Measurements from ENCODE around the gene TESK2.

TESK2 gene

GRCh38 chr1:45446530-45446929 lies 44.4 kb downstream of the TESK2 start:
- TF ChIP-seq CTCF (IDR thresholded peaks at IDR 0.05; ENCODE audit: borderline replicate concordance, control extremely low read depth, extremely low read depth, insufficient read depth, missing control alignments), result no peak
- in situ Hi-C loops (cut with MboI; ENCODE audit: low sequenced_read_pairs, unreplicated experiment), result no loop called here
- DNase-seq (ENCODE audit: low spot score), result no peak

- no peak for DNase-seq (ENCODE audit: low spot score)
- in situ Hi-C loops (cut with MboI; ENCODE audit: low sequenced_read_pairs, unreplicated experiment), result no loop called here
- TF ChIP-seq CTCF (IDR thresholded peaks at IDR 0.05; ENCODE audit: borderline replicate concordance, control extremely low read depth, extremely low read depth, insufficient read depth, missing control alignments), result no peak
These were observed 46.3 kb downstream of the TESK2 start for GRCh38 chr1:45444609-45445131.

GRCh38 chr1:45443580-45444446 lies 47.1 kb downstream of the TESK2 start:
- no peak for DNase-seq (ENCODE audit: low spot score)
- no peak for TF ChIP-seq CTCF (IDR thresholded peaks at IDR 0.05; ENCODE audit: borderline replicate concordance, control extremely low read depth, extremely low read depth, insufficient read depth, missing control alignments)
- in situ Hi-C loops (cut with MboI; ENCODE audit: low sequenced_read_pairs, unreplicated experiment), result no loop called here

GRCh38 chr1:45442272-45442671 lies 48.7 kb downstream of the TESK2 start:
- no peak for DNase-seq (ENCODE audit: low spot score)
- in situ Hi-C loops (cut with MboI; ENCODE audit: low sequenced_read_pairs, unreplicated experiment), result no loop called here
- TF ChIP-seq CTCF (IDR thresholded peaks at IDR 0.05; ENCODE audit: borderline replicate concordance, control extremely low read depth, extremely low read depth, insufficient read depth, missing control alignments), result no peak

- no peak for DNase-seq (ENCODE audit: low spot score)
- TF ChIP-seq CTCF (IDR thresholded peaks at IDR 0.05; ENCODE audit: borderline replicate concordance, control extremely low read depth, extremely low read depth, insufficient read depth, missing control alignments), result no peak
- in situ Hi-C loops (cut with MboI; ENCODE audit: low sequenced_read_pairs, unreplicated experiment), result no loop called here
These were observed 53.6 kb downstream of the TESK2 start for GRCh38 chr1:45437323-45437722.

GRCh38 chr1:45430490-45430889 lies 60.5 kb downstream of the TESK2 start:
- in situ Hi-C loops (cut with MboI; ENCODE audit: low sequenced_read_pairs, unreplicated experiment), result no loop called here
- no peak for TF ChIP-seq CTCF (IDR thresholded peaks at IDR 0.05; ENCODE audit: borderline replicate concordance, control extremely low read depth, extremely low read depth, insufficient read depth, missing control alignments)
- DNase-seq (ENCODE audit: low spot score), result no peak
